HL-60 (cell line): ENCODE measurements around the gene NOS1.

Source experiments
- GABPA ChIP-seq: IDR thresholded peaks from 2 replicates; pipeline ENCODE4 v1.6.1; 2012; ENCODE audit warnings: low read depth
- POLR2AphosphoS5 ChIP-seq: IDR thresholded peaks from 2 replicates; pipeline ENCODE4 v1.6.1; 2012; ENCODE audit warnings: low read depth
- SPI1 ChIP-seq: IDR thresholded peaks from 2 replicates; pipeline ENCODE4 v1.6.1; 2012; ENCODE audit warnings: low read depth, mild to moderate bottlenecking, borderline replicate concordance
- TF ChIP-seq, protein P1 (sequence below): IDR thresholded peaks from one replicate; pipeline ENCODE4 v1.5.1; 2011; ENCODE audit warnings: low read length, control low read depth, inconsistent platforms; ENCODE audit not compliant: insufficient read depth
- TF ChIP-seq, protein P2 (sequence below): IDR thresholded peaks from 2 replicates; pipeline ENCODE4 v1.6.1; 2012; ENCODE audit warnings: low read depth; ENCODE audit not compliant: insufficient replicate concordance

DNA sequence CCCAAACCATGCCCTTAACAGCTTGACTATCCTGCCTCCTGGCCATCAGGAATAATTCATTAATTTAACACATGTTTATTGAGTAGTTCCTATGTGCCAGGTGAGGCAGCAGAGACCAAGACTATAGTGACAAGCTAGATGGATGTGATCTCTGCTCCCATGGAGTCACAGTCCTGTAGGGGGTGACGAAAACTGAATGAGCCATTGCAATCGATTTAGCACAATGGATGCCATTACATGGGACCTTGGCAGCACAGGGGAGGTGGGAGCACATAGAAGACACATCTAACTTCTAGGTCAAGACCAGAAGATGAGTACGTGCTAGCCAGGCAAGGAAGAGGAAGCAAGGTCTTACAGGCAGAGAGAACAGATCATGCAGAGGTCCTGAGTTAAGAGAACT is 68.7 kb downstream of the NOS1 start:
- no peak for TF ChIP-seq POLR2AphosphoS5
- TF ChIP-seq, protein P1, sequence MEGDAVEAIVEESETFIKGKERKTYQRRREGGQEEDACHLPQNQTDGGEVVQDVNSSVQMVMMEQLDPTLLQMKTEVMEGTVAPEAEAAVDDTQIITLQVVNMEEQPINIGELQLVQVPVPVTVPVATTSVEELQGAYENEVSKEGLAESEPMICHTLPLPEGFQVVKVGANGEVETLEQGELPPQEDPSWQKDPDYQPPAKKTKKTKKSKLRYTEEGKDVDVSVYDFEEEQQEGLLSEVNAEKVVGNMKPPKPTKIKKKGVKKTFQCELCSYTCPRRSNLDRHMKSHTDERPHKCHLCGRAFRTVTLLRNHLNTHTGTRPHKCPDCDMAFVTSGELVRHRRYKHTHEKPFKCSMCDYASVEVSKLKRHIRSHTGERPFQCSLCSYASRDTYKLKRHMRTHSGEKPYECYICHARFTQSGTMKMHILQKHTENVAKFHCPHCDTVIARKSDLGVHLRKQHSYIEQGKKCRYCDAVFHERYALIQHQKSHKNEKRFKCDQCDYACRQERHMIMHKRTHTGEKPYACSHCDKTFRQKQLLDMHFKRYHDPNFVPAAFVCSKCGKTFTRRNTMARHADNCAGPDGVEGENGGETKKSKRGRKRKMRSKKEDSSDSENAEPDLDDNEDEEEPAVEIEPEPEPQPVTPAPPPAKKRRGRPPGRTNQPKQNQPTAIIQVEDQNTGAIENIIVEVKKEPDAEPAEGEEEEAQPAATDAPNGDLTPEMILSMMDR = no peak
- TF ChIP-seq, protein P2, sequence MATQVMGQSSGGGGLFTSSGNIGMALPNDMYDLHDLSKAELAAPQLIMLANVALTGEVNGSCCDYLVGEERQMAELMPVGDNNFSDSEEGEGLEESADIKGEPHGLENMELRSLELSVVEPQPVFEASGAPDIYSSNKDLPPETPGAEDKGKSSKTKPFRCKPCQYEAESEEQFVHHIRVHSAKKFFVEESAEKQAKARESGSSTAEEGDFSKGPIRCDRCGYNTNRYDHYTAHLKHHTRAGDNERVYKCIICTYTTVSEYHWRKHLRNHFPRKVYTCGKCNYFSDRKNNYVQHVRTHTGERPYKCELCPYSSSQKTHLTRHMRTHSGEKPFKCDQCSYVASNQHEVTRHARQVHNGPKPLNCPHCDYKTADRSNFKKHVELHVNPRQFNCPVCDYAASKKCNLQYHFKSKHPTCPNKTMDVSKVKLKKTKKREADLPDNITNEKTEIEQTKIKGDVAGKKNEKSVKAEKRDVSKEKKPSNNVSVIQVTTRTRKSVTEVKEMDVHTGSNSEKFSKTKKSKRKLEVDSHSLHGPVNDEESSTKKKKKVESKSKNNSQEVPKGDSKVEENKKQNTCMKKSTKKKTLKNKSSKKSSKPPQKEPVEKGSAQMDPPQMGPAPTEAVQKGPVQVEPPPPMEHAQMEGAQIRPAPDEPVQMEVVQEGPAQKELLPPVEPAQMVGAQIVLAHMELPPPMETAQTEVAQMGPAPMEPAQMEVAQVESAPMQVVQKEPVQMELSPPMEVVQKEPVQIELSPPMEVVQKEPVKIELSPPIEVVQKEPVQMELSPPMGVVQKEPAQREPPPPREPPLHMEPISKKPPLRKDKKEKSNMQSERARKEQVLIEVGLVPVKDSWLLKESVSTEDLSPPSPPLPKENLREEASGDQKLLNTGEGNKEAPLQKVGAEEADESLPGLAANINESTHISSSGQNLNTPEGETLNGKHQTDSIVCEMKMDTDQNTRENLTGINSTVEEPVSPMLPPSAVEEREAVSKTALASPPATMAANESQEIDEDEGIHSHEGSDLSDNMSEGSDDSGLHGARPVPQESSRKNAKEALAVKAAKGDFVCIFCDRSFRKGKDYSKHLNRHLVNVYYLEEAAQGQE = no peak
- TF ChIP-seq GABPA = no peak
- TF ChIP-seq SPI1 = no peak
